ENCODE measurements around the gene KRCC1. TPM values are rescaled to one million over a fixed set of nuclear protein-coding genes. Genes with fewer than 3 reads are reported as not detected.

Gene KRCC1
- total RNA-seq, 3 donors from 2014 or later, result 37.2 to 41.5 (median 40.7) TPM

DNA sequence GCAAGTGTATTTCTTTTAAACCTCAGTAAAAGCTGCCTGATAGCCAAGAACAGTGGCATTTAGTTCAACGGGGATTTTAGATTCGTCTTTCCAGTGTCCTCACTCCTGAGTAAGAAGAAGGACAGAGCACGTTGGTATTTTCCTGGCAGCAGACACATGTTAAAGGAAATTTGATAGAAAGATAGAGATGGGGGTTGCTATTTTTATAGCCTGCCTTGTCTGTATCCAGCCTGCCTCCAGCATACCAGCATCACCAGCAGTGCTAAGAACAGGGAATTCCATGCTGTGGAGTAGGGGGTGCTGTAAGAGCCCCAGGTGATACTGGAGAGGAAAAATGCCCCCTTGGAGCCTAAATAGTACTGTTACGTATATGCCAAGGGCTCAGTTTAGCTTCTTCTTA, 11.0 kb upstream of the KRCC1 start:
- intact Hi-C loops (cut with DNase I, micrococcal nuclease), result loop anchor here (10.0 kb wide), 2 partner anchors 88 to 98 kb away; no protein-coding TSS in a partner anchor
- TF ChIP-seq CTCF (IDR thresholded peaks at IDR 0.05), result no peak
- no peak for ATAC-seq
- H3K4me1 ChIP-seq (ENCODE audit: low read depth), result no peaks in the 10 kb centered on the region
- no peaks in the 10 kb centered on the region for H3K36me3 ChIP-seq (ENCODE audit: low read depth)
- no peaks in the 10 kb centered on the region for H3K9me3 ChIP-seq
- H3K4me3 ChIP-seq, result no peak overlapping the region
- DNase-seq, result no peak

GRCh38 chr2:88061295-88061694, 5.7 kb upstream of the KRCC1 start:
- intact Hi-C loops (cut with DNase I, micrococcal nuclease), result loop anchor here (10.0 kb wide), 2 partner anchors 94 to 104 kb away; no protein-coding TSS in a partner anchor
- no peak for TF ChIP-seq CTCF (IDR thresholded peaks at IDR 0.05)
- ATAC-seq (no peak), DNase-seq (no peak)
- Histone ChIP-seq H3K36me3 (ENCODE audit: low read depth) (no peaks in the 10 kb centered on the region), H3K4me1 (ENCODE audit: low read depth) (peaks cover 16% of the 10 kb centered on the region), H3K4me3 (no peak overlapping the region), H3K9me3 (no peaks in the 10 kb centered on the region)

DNA sequence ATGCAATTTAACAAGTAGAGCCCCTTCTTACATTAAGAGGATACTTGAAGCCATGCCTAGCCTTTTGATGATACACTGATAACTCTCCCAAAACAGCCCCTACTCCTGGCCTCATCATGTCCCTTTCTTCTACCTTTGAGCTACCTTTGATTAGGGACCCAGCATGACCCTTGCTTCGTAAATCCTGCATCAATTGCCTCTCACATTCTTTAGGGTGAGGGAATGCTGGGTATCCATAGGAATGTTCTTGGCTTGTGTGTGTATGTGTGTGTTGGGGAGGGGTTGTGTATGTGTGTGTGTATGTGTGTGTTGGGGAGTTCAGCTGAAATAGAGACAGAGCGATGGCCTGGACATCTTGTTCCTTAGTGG, 5.3 kb upstream of the KRCC1 start:
- intact Hi-C loops (cut with DNase I, micrococcal nuclease), result loop anchor here (10.0 kb wide), 2 partner anchors 94 to 104 kb away; no protein-coding TSS in a partner anchor
- H3K4me1 ChIP-seq (ENCODE audit: low read depth), result peaks cover 20% of the 10 kb centered on the region
- no peak for ATAC-seq
- H3K36me3 ChIP-seq (ENCODE audit: low read depth), result no peaks in the 10 kb centered on the region
- no peak overlapping the region for H3K4me3 ChIP-seq
- no peak for DNase-seq
- TF ChIP-seq CTCF (IDR thresholded peaks at IDR 0.05), result no peak
- no peaks in the 10 kb centered on the region for H3K9me3 ChIP-seq

DNA sequence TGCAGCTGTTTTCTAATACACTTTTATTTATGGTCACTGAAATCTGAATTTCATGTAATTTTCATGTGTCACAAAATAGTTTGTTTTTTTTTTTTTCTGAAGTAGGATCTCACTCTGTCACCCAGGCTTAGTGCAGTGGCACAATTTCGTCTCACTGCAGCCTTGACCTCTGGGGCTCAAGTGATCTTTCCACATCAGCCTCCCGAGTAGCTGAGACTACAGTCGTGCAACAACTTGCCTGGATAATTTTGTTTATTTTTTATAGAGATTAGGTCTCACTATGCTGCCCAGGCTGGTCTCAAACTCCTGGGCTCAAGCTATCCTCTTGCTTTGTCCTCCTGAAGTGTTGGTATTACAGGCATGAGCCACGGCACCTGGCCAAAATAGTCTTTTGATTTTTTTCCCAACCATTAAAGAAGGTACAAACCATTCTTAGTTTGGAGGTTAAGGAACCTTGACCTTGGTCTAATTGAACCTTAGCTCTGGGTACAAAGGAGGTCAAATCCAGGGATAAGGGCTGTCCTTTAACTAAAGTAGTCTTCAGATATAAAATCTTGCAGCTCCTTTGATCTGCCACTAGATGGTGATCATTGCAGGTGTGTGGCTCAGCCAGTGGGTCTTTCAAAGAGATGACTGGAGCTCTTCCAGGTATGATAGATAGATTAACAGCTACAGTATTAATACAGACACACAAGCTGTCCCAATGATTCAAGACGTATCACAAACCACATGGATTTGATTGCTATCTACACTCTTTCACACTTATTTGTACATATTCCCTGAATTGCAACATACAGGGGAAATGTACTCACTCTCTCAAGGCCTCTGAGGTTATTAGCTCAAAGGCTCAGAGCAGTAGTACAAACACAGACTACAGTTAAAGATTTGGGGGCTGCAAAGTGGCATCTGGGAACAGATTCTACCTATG, 4.7 kb upstream of the KRCC1 start:
- DNase-seq (no peak), ATAC-seq (peak; percentile 40)
- intact Hi-C loops (cut with DNase I, micrococcal nuclease), result loop anchor here (10.0 kb wide), 2 partner anchors 95 to 105 kb away; no protein-coding TSS in a partner anchor
- Histone ChIP-seq H3K36me3 (ENCODE audit: low read depth) (no peaks in the 10 kb centered on the region), H3K4me3 (no peak overlapping the region), H3K9me3 (no peaks in the 10 kb centered on the region), H3K4me1 (ENCODE audit: low read depth) (peaks cover 22% of the 10 kb centered on the region)
- peak; percentile 53 for TF ChIP-seq CTCF (IDR thresholded peaks at IDR 0.05)

GRCh38 chr2:88058191-88058590, 2.6 kb upstream of the KRCC1 start:
- peaks cover 27% of the 10 kb centered on the region for H3K4me1 ChIP-seq (ENCODE audit: low read depth)
- H3K4me3 ChIP-seq, result no peak overlapping the region
- intact Hi-C loops (cut with DNase I, micrococcal nuclease), result no loop called here
- ATAC-seq (no peak), DNase-seq (no peak)
- no peaks in the 10 kb centered on the region for H3K9me3 ChIP-seq
- H3K36me3 ChIP-seq (ENCODE audit: low read depth), result no peaks in the 10 kb centered on the region
- no peak for TF ChIP-seq CTCF (IDR thresholded peaks at IDR 0.05)
